Left forelimb (tissue), 1 donor: ENCODE results near the gene OLFM1.

Experiments used
- DNase-seq: peaks from one replicate; pipeline ENCODE4 v3.0.0-alpha.2; 2018; ENCODE audit warnings: low spot score

Gene OLFM1

GRCh38 chr9:135076876-135077430 lies 10.5 kb upstream of the OLFM1 start:
- DNase-seq: peak; percentile 30

GRCh38 chr9:135077497-135078200 lies 9.8 kb upstream of the OLFM1 start:
- peak; percentile 70 for DNase-seq

GRCh38 chr9:135078361-135078821 lies 9.1 kb upstream of the OLFM1 start:
- DNase-seq: peak; percentile 33

- DNase-seq: no peak
Measured at GRCh38 chr9:135079018-135079417, 8.4 kb upstream of the OLFM1 start.

GRCh38 chr9:135079676-135080075 lies 7.8 kb upstream of the OLFM1 start:
- no peak for DNase-seq

- DNase-seq: peak; percentile 56
Measured at GRCh38 chr9:135080286-135081263, 6.9 kb upstream of the OLFM1 start.

- DNase-seq: peak; percentile 45
Measured at GRCh38 chr9:135081264-135081660, 6.2 kb upstream of the OLFM1 start.

GRCh38 chr9:135081731-135082130 lies 5.7 kb upstream of the OLFM1 start:
- peak; percentile 22 for DNase-seq

GRCh38 chr9:135082536-135082935 lies 4.9 kb upstream of the OLFM1 start:
- no peak for DNase-seq

GRCh38 chr9:135083241-135083810 lies 4.1 kb upstream of the OLFM1 start:
- no peak for DNase-seq

GRCh38 chr9:135083831-135084230 lies 3.6 kb upstream of the OLFM1 start:
- no peak for DNase-seq

- no peak for DNase-seq
Measured at GRCh38 chr9:135084262-135084661, 3.2 kb upstream of the OLFM1 start.

- no peak for DNase-seq
Measured at GRCh38 chr9:135084881-135085760, 2.3 kb upstream of the OLFM1 start.

GRCh38 chr9:135085830-135086546 lies 1.5 kb upstream of the OLFM1 start:
- DNase-seq: peak; percentile 88

- no peak for DNase-seq
Measured at GRCh38 chr9:135086597-135087488, 625 bp upstream of the OLFM1 start.

GRCh38 chr9:135087899-135088347 lies 455 bp downstream of the OLFM1 start:
- DNase-seq: no peak

- no peak for DNase-seq
Measured at GRCh38 chr9:135088348-135088978, 995 bp downstream of the OLFM1 start.

- DNase-seq: no peak
Measured at GRCh38 chr9:135088979-135089847, 1.7 kb downstream of the OLFM1 start.
